WERI-Rb-1 (cell line): ENCODE measurements around the gene XAGE1A.
"Not testable (repeated sequence)": the region's sequence is repeated elsewhere in the genome, so short reads cannot be mapped to it uniquely, and the experiment has no call there.

Experiments used
- DNase-seq: peaks from one replicate; pipeline ENCODE4 v3.0.0-alpha.2; 2020
- H3K27ac ChIP-seq: fragments of 250-450 bp; sonication (Bioruptor Pico); 2 replicates; pipeline ENCODE4 v1.5.1; 2020; ENCODE audit warnings: mild to moderate bottlenecking, moderate library complexity
- H3K27me3 ChIP-seq: fragments of 250-450 bp; sonication (Bioruptor Pico); 2 replicates; pipeline ENCODE4 v1.5.1; 2021; ENCODE audit warnings: mild to moderate bottlenecking, low read depth, moderate library complexity; ENCODE audit not compliant: insufficient read depth, severe bottlenecking
- H3K36me3 ChIP-seq: fragments of 250-450 bp; sonication (Bioruptor Pico); 2 replicates; pipeline ENCODE4 v1.5.1; 2020; ENCODE audit warnings: mild to moderate bottlenecking, moderate library complexity
- H3K4me3 ChIP-seq: 2 replicates; pipeline ENCODE4 v1.5.1; 2011; ENCODE audit warnings: low read depth, mild to moderate bottlenecking, control low read depth, low read length
- H3K9me3 ChIP-seq: fragments of 250-450 bp; sonication (Bioruptor Pico); 2 replicates; pipeline ENCODE4 v1.5.1; 2021; ENCODE audit warnings: mild to moderate bottlenecking, moderate library complexity; ENCODE audit not compliant: severe bottlenecking
- TF ChIP-seq, protein P1 (sequence below): IDR thresholded peaks from 2 replicates; pipeline ENCODE4 v1.5.1; 2011; ENCODE audit warnings: low read depth, mild to moderate bottlenecking, control low read depth, inconsistent platforms, low read length

XAGE1A gene, protein sequence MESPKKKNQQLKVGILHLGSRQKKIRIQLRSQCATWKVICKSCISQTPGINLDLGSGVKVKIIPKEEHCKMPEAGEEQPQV

DNA sequence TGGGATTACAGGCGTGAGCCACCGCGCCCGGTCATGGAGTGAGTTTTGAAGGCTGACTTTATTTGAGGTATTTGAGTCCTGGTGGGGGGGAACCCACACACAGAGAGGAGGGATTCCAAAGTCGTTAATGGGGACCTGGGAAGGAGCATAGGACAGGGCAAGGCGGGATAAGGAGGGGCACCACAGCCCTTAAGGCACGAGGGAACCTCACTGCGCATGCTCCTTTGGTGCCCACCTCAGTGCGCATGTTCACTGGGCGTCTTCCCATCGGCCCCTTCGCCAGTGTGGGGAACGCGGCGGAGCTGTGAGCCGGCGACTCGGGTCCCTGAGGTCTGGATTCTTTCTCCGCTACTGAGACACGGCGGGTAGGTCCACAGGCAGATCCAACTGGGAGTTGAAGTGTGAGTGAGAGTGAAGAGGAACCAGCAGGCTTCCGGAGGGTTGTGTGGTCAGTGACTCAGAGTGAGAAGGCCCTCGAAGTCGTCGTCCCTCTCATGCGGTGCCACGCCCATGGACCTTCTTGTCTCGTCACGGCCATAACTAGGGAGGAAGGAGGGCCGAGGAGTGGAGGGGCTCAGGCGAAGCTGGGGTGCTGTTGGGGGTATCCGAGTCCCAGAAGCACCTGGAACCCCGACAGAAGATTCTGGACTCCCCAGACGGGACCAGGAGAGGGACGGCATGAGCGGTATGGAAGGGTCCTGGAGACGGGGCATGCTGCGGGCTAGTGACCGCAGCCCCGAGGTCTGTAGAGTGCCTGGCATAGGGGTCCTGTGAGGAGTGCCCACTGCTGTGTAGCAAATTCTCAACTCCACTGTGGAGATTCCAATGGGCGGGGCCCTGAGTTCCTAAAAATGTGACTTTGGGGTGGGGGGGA, at the start of gene XAGE1A:
XAGE1A (plus strand) TSS at position 264 of the 874 bp plus-strand sequence. CDS start 1,554 bp downstream, outside the sequence.
- H3K9me3 ChIP-seq, DNase-seq, H3K4me3 ChIP-seq, H3K27me3 ChIP-seq, H3K27ac ChIP-seq, H3K36me3 ChIP-seq: not testable (repeated sequence)

- H3K9me3 ChIP-seq, H3K36me3 ChIP-seq, DNase-seq, H3K4me3 ChIP-seq, H3K27me3 ChIP-seq, H3K27ac ChIP-seq: not testable (repeated sequence)
Observed at GRCh38 chrX:52452031-52452430, 43.6 kb upstream of the XAGE1A start.

DNA sequence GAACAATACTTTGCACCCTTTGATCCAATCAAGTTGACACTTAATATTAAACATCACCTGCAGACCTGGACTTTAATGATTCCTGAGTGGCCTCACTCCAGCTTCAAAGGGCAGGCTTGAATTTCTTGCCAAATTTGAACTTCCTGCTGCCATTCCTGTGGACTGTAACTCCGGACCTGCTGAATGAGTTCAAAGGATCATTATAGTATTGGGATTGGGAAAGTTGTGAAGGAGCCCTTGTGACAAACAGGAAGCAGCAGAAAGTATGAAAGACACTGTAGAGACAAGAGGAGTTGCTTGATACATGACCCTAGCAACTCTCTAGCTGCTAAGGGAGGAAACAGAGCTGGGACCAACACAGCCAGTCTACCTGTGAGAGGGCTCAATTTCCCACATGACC, 24.3 kb upstream of the XAGE1A start:
- peaks cover 21% of the 10 kb centered on the region for H3K27me3 ChIP-seq
- H3K9me3 ChIP-seq, DNase-seq, H3K36me3 ChIP-seq, H3K4me3 ChIP-seq, H3K27ac ChIP-seq: not testable (repeated sequence)

GRCh38 chrX:52496419-52496772, 788 bp downstream of the XAGE1A start:
- not testable (repeated sequence) for DNase-seq, H3K36me3 ChIP-seq, H3K27ac ChIP-seq, H3K4me3 ChIP-seq, H3K27me3 ChIP-seq, H3K9me3 ChIP-seq

- not testable (repeated sequence) for DNase-seq, H3K27ac ChIP-seq, H3K9me3 ChIP-seq, H3K4me3 ChIP-seq, H3K36me3 ChIP-seq
- peaks cover 40% of the 10 kb centered on the region for H3K27me3 ChIP-seq
Observed at GRCh38 chrX:52501362-52501761, 5.8 kb downstream of the XAGE1A start.

GRCh38 chrX:52504551-52504950, 8.9 kb downstream of the XAGE1A start:
- TF ChIP-seq, protein P1, sequence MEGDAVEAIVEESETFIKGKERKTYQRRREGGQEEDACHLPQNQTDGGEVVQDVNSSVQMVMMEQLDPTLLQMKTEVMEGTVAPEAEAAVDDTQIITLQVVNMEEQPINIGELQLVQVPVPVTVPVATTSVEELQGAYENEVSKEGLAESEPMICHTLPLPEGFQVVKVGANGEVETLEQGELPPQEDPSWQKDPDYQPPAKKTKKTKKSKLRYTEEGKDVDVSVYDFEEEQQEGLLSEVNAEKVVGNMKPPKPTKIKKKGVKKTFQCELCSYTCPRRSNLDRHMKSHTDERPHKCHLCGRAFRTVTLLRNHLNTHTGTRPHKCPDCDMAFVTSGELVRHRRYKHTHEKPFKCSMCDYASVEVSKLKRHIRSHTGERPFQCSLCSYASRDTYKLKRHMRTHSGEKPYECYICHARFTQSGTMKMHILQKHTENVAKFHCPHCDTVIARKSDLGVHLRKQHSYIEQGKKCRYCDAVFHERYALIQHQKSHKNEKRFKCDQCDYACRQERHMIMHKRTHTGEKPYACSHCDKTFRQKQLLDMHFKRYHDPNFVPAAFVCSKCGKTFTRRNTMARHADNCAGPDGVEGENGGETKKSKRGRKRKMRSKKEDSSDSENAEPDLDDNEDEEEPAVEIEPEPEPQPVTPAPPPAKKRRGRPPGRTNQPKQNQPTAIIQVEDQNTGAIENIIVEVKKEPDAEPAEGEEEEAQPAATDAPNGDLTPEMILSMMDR = no peak
- Histone ChIP-seq H3K4me3 (no peak overlapping the region), H3K27ac (no peak overlapping the region), H3K9me3 (no peaks in the 10 kb centered on the region), H3K36me3 (no peaks in the 10 kb centered on the region), H3K27me3 (peaks cover 55% of the 10 kb centered on the region)
- no peak for DNase-seq

DNA sequence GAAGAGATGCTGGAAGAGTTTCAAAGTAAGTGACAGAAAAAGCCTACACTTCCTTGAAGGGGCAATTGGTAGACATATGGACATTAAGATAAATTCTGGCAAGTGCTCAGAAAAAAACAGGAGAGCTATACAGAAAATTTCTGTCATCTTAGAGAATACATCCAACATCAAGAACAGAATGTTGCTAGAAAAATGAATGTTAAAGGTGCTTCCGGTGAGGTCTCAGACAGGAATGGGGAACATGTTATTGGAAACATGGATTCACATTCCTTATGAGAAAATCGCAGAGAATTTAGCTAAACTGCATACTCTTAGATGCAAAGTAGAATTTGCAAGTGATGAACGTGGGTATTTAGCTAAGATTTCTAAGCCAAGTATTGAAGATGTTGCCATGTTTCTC, 11.7 kb downstream of the XAGE1A start:
- TF ChIP-seq, protein P1 = no peak
- H3K36me3 ChIP-seq = no peaks in the 10 kb centered on the region
- peaks cover 60% of the 10 kb centered on the region for H3K27me3 ChIP-seq
- no peak overlapping the region for H3K27ac ChIP-seq
- no peak for DNase-seq
- H3K9me3 ChIP-seq = no peaks in the 10 kb centered on the region
- H3K4me3 ChIP-seq = no peak overlapping the region

- TF ChIP-seq, protein P1 = no peak
- no peak overlapping the region for H3K4me3 ChIP-seq
- no peak for DNase-seq
- H3K36me3 ChIP-seq = no peaks in the 10 kb centered on the region
- no peak overlapping the region for H3K27ac ChIP-seq
- peaks cover 38% of the 10 kb centered on the region for H3K27me3 ChIP-seq
- H3K9me3 ChIP-seq = no peaks in the 10 kb centered on the region
Observed at GRCh38 chrX:52509916-52510315, 14.3 kb downstream of the XAGE1A start.

DNA sequence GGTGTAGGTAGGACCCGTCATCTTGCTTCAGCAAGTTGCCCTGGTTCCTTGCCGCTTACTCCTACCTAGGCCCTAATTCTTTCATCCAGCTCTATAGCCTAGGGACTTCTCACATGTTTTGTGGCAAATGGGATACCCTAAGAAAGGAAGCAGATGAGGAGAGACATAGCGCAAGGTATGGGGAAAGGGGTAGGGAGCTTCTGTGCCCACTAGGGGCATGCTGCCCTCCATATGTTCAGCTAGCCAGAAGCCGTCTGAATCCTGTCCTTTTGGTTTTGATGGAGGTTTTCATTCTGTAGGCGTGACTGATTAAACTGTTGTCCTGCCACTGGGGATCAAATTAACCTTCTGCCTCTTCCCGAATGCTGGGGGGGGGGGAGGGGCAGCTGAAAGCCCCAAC, 15.5 kb downstream of the XAGE1A start:
- not testable (repeated sequence) for H3K27ac ChIP-seq, DNase-seq, H3K36me3 ChIP-seq, H3K9me3 ChIP-seq, H3K4me3 ChIP-seq
- H3K27me3 ChIP-seq = peaks cover 26% of the 10 kb centered on the region

DNA sequence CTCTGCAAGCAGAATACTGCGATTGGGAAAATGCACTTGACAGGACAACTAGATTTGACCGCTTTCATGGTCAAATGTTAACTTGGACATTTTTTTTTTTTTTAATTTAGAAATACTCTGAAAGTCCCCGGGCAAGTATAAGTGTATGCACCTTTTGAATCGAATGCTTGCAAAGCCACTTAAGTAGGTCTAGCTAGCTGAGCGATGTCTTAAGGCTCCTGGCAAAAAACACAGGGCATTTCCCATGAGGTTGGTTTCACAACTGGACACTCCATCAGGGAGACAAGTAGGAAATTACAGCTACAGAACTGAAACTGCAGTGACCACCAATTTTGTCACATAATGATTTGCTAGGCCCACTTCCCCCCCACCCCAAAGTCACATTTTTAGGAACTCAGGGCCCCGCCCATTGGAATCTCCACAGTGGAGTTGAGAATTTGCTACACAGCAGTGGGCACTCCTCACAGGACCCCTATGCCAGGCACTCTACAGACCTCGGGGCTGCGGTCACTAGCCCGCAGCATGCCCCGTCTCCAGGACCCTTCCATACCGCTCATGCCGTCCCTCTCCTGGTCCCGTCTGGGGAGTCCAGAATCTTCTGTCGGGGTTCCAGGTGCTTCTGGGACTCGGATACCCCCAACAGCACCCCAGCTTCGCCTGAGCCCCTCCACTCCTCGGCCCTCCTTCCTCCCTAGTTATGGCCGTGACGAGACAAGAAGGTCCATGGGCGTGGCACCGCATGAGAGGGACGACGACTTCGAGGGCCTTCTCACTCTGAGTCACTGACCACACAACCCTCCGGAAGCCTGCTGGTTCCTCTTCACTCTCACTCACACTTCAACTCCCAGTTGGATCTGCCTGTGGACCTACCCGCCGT, 20.7 kb downstream of the XAGE1A start:
- H3K27ac ChIP-seq, H3K36me3 ChIP-seq, H3K27me3 ChIP-seq, H3K9me3 ChIP-seq, H3K4me3 ChIP-seq, DNase-seq: not testable (repeated sequence)

DNA sequence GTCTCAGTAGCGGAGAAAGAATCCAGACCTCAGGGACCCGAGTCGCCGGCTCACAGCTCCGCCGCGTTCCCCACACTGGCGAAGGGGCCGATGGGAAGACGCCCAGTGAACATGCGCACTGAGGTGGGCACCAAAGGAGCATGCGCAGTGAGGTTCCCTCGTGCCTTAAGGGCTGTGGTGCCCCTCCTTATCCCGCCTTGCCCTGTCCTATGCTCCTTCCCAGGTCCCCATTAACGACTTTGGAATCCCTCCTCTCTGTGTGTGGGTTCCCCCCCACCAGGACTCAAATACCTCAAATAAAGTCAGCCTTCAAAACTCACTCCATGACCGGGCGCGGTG, 21.3 kb downstream of the XAGE1A start, which contains the start of gene XAGE1B:
XAGE1B (minus strand) TSS at position 77 of the 339 bp plus-strand sequence. CDS start 1,536 bp downstream, outside the sequence.
- H3K27ac ChIP-seq, DNase-seq, H3K9me3 ChIP-seq, H3K36me3 ChIP-seq, H3K27me3 ChIP-seq, H3K4me3 ChIP-seq: not testable (repeated sequence)
